DOHH2 (cell line): ENCODE data around the gene DLGAP1.

ENCODE experiments used
- H3F3A ChIP-seq: fragments of 200-600 bp; sonication (generic), shearing (Covaris generic); 2 replicates; pipeline ENCODE4 v1.6.0; 2016; ENCODE audit warnings: antibody characterized with exemption, mild to moderate bottlenecking; ENCODE audit not compliant: control insufficient read depth, insufficient read depth
- H3K27ac ChIP-seq: fragments of 200-600 bp; sonication (generic); 2 replicates; pipeline ENCODE4 v1.5.1; 2014; ENCODE audit warnings: low read depth, mild to moderate bottlenecking, low read length, moderate library complexity
- H3K27me3 ChIP-seq: fragments of 200-600 bp; sonication (generic); 2 replicates; pipeline ENCODE4 v1.6.1; 2014; ENCODE audit warnings: mild to moderate bottlenecking, low read length, mixed read lengths; ENCODE audit not compliant: control insufficient read depth
- H3K36me3 ChIP-seq: fragments of 200-600 bp; sonication (generic); 2 replicates; pipeline ENCODE4 v1.6.1; 2014; ENCODE audit warnings: mild to moderate bottlenecking, low read length, moderate library complexity, mixed read lengths; ENCODE audit not compliant: control insufficient read depth
- H3K4me1 ChIP-seq: fragments of 200-600 bp; sonication (generic); 2 replicates; pipeline ENCODE4 v1.6.1; 2014; ENCODE audit warnings: mild to moderate bottlenecking, low read length, mixed read lengths; ENCODE audit not compliant: control insufficient read depth
- H3K4me2 ChIP-seq: fragments of 200-600 bp; sonication (generic); 2 replicates; pipeline ENCODE4 v1.6.0; 2014; ENCODE audit warnings: mild to moderate bottlenecking, low read length, moderate library complexity
- H3K4me3 ChIP-seq: fragments of 200-600 bp; sonication (generic); 2 replicates; pipeline ENCODE4 v1.5.1; 2014; ENCODE audit warnings: mild to moderate bottlenecking, low read length, mixed read lengths
- H3K79me2 ChIP-seq: fragments of 200-600 bp; sonication (generic); 2 replicates; pipeline ENCODE4 v1.6.1; 2014; ENCODE audit warnings: mild to moderate bottlenecking, low read length, mixed read lengths; ENCODE audit not compliant: control insufficient read depth
- H3K9me2 ChIP-seq: fragments of 200-600 bp; sonication (generic); replicated peaks from 2 replicates; pipeline ENCODE4 v1.6.1; 2014; ENCODE audit warnings: mild to moderate bottlenecking, low read length, mixed read lengths; ENCODE audit not compliant: control insufficient read depth
- H3K9me3 ChIP-seq: fragments of 200-600 bp; sonication (generic); 2 replicates; pipeline ENCODE4 v1.6.1; 2014; ENCODE audit warnings: antibody characterized with exemption, low read length, mixed read lengths; ENCODE audit not compliant: control insufficient read depth, insufficient read depth
- H4K20me1 ChIP-seq: fragments of 200-600 bp; sonication (generic); 2 replicates; pipeline ENCODE4 v1.6.0; 2014; ENCODE audit warnings: low read depth, mild to moderate bottlenecking, antibody characterized with exemption, low read length, moderate library complexity; ENCODE audit not compliant: control insufficient read depth, insufficient read depth
- CTCF ChIP-seq: fragments of 200-600 bp; sonication (generic); IDR thresholded peaks from one replicate; pipeline ENCODE4 v1.5.1; 2014; ENCODE audit warnings: antibody characterized with exemption, mild to moderate bottlenecking, low read depth, low read length; ENCODE audit not compliant: poor library complexity, severe bottlenecking
- EZH2phosphoT487 ChIP-seq: fragments of 200-600 bp; sonication (generic); IDR thresholded peaks from 2 replicates; pipeline ENCODE4 v1.6.1; 2017; ENCODE audit warnings: borderline replicate concordance, mild to moderate bottlenecking, antibody characterized with exemption, low read length, moderate library complexity, mixed read lengths

The DLGAP1 gene

GRCh38 chr18:4238966-4239365 lies 216.1 kb downstream of the DLGAP1 start:
- no peaks in the 10 kb centered on the region for H3K9me3 ChIP-seq
- no peaks in the 10 kb centered on the region for H3F3A ChIP-seq
- TF ChIP-seq CTCF (no peak), EZH2phosphoT487 (no peak)
- H3K27me3 ChIP-seq = no peaks in the 10 kb centered on the region
- H3K4me3 ChIP-seq = no peak overlapping the region
- H3K4me1 ChIP-seq = no peaks in the 10 kb centered on the region
- no peaks in the 10 kb centered on the region for H3K36me3 ChIP-seq
- no peak overlapping the region for H3K4me2 ChIP-seq
- H3K27ac ChIP-seq = no peak overlapping the region
- H3K79me2 ChIP-seq = no peaks in the 10 kb centered on the region
- H4K20me1 ChIP-seq = no peaks in the 10 kb centered on the region
- H3K9me2 ChIP-seq = no peaks in the 10 kb centered on the region

- Histone ChIP-seq H3K9me3 (no peaks in the 10 kb centered on the region), H3K4me2 (no peak overlapping the region), H3F3A (no peaks in the 10 kb centered on the region), H3K79me2 (no peaks in the 10 kb centered on the region), H3K4me1 (no peaks in the 10 kb centered on the region), H3K36me3 (no peaks in the 10 kb centered on the region), H3K4me3 (no peak overlapping the region), H4K20me1 (no peaks in the 10 kb centered on the region), H3K27ac (no peak overlapping the region), H3K27me3 (no peaks in the 10 kb centered on the region), H3K9me2 (no peaks in the 10 kb centered on the region)
- TF ChIP-seq EZH2phosphoT487 = no peak
Observed at GRCh38 chr18:4237664-4238041, 217.5 kb downstream of the DLGAP1 start.

GRCh38 chr18:4236940-4237663 lies 218.0 kb downstream of the DLGAP1 start:
- Histone ChIP-seq H3K9me3 (no peaks in the 10 kb centered on the region), H3K4me1 (no peaks in the 10 kb centered on the region), H3K27me3 (no peaks in the 10 kb centered on the region), H3K79me2 (no peaks in the 10 kb centered on the region), H3F3A (no peaks in the 10 kb centered on the region), H3K4me2 (no peak overlapping the region), H3K4me3 (no peak overlapping the region), H3K9me2 (no peaks in the 10 kb centered on the region), H3K36me3 (no peaks in the 10 kb centered on the region), H4K20me1 (no peaks in the 10 kb centered on the region), H3K27ac (no peak overlapping the region)
- TF ChIP-seq EZH2phosphoT487 (no peak), CTCF (no peak)

- no peaks in the 10 kb centered on the region for H3K9me2 ChIP-seq
- no peaks in the 10 kb centered on the region for H3F3A ChIP-seq
- H3K4me1 ChIP-seq = no peaks in the 10 kb centered on the region
- TF ChIP-seq CTCF (no peak), EZH2phosphoT487 (no peak)
- no peak overlapping the region for H3K4me2 ChIP-seq
- no peaks in the 10 kb centered on the region for H4K20me1 ChIP-seq
- H3K79me2 ChIP-seq = no peaks in the 10 kb centered on the region
- H3K27ac ChIP-seq = no peak overlapping the region
- H3K4me3 ChIP-seq = no peak overlapping the region
- H3K27me3 ChIP-seq = no peaks in the 10 kb centered on the region
- H3K36me3 ChIP-seq = no peaks in the 10 kb centered on the region
- no peaks in the 10 kb centered on the region for H3K9me3 ChIP-seq
Observed at GRCh38 chr18:4233468-4233867, 221.6 kb downstream of the DLGAP1 start.
